Kidney (tissue), 14 donors: ENCODE results near the gene RAPGEF1. TPM values are rescaled to one million over a fixed set of nuclear protein-coding genes. Genes with fewer than 3 reads are reported as not detected.

Source experiments
- DNase-seq, 5 donors: peaks; one replicate each; pipeline ENCODE4 v3.0.0-alpha.2; 2013 to 2020
- FAIRE-seq: peaks from 2 replicates; lab custom pipeline; 2012; peaks lifted over from hg19 to GRCh38; lab: Jason Lieb, UNC
- H3K27ac ChIP-seq, 2 donors: one replicate each; pipeline ENCODE4 v1.7.0; 2013; ENCODE audit warnings: low read depth in 2 of 2, low read length in 2 of 2, inconsistent platforms in 1 of 2
- H3K27me3 ChIP-seq: one replicate; pipeline ENCODE4 v1.7.1; 2013; ENCODE audit warnings: low read length, inconsistent platforms; ENCODE audit not compliant: control insufficient read depth, insufficient read depth
- H3K36me3 ChIP-seq, 3 donors: one replicate each; pipeline versions ENCODE4 v1.7.0 to v1.7.1; 2013; ENCODE audit warnings: low read length in 3 of 3, control low read depth in 1 of 3, inconsistent platforms in 1 of 3; ENCODE audit not compliant: insufficient read depth in 3 of 3, control insufficient read depth in 2 of 3
- H3K4me1 ChIP-seq, 3 donors: one replicate each; pipeline versions ENCODE4 v1.7.0 to v1.7.1; 2013; ENCODE audit warnings: low read length in 3 of 3, inconsistent platforms in 1 of 3, low read depth in 1 of 3; ENCODE audit not compliant: control insufficient read depth in 2 of 3, insufficient read depth in 2 of 3
- H3K4me3 ChIP-seq, 3 donors: one replicate each; pipeline versions ENCODE4 v1.7.0 to v1.8.1; 2013; ENCODE audit warnings: low read length in 3 of 3, control low read depth in 1 of 3, inconsistent platforms in 1 of 3
- H3K9ac ChIP-seq, 3 donors: one replicate each; pipeline versions ENCODE4 v1.7.0 to v1.7.1; 2013; ENCODE audit warnings: low read length in 3 of 3, control low read depth in 1 of 3, inconsistent platforms in 1 of 3
- H3K9me3 ChIP-seq, 3 donors: one replicate each; pipeline versions ENCODE4 v1.7.0 to v1.7.1; 2013; ENCODE audit warnings: low read length in 3 of 3, control low read depth in 1 of 3, inconsistent platforms in 1 of 3; ENCODE audit not compliant: control insufficient read depth in 2 of 3, insufficient read depth in 1 of 3
- intact Hi-C: fragments of 100-400 bp; cut with DNase I; formaldehyde crosslinking; loops from one replicate; pipeline ENCODE4 v1.11.1; 2022
- polyA plus RNA-seq: library from polyadenylated mRNA; stranded (reverse); fragments of 350-450 nt; fragmentation: Illumina TruSeq; extraction: RNeasy Lipid Tissue Mini Kit (QIAGEN cat#74804); gene quantifications from one replicate; pipeline ENCODE4 v1.2.3, GENCODE V29; 2014; ENCODE audit warnings: low read depth, low replicate concordance; ENCODE audit not compliant: insufficient read depth
- total RNA-seq: library from RNA; stranded (reverse); fragmentation: NEBNext Ultra II Directional; extraction: Animal tissue kit (Norgen Biotek cat#: 25700); gene quantifications from one replicate; pipeline ENCODE4 v1.2.1, GENCODE V29; 2021
- TF ChIP-seq, protein P1 (sequence below): IDR thresholded peaks from 3 replicates; pipeline ENCODE4 v1.5.1; 2012; ENCODE audit warnings: mild to moderate bottlenecking, moderate library complexity, borderline replicate concordance; ENCODE audit not compliant: insufficient read depth; ENCODE audit errors: extremely low read depth
- donor health status: control.
- donor health status: control.
- donor health status: control.
- donor health status: control.
- donor health status: control.
- donor health status: DM: yes; HTN: yes; CAD: no.
- donor health status: Normal renal cell carcinoma (clear cell type).

RAPGEF1 gene
- total and polyA plus RNA-seq, 2 donors from 2014 or later = 15.5 to 79.7 TPM

DNA sequence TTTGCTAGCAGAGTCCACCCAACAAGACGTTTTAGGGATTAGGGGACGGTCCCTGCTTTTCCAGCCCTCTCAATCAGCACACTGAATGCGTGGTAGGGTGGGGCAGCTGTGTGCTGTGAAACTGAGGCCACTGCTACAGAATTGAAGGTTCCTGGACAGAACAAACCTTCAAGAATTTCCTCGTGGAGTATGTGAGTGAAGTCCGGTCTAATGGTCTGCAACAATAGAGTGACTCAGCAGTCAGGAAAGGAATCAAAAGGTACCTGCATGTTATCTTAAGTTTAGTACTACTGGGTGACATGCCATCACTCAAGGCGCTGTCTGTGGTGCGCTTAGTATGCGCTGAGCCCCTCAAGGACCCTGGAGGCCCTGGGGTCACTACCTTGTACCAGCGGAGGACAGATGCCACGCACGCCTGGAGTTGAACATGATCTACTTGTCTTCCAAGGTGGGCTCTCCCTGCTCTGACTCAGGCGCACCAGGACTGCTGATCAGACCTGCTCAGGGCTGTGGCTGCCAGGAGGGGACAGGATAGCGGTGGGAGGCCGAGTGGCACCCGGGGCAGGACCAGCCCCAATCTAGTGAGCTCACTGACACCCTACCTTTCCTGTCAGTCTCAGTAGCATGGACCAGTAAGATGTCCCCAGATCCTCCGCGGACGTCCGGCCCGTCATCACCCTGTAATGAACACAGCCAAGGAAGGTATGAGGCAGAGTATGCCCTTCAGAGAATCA is 144.0 kb downstream of the RAPGEF1 start:
- FAIRE-seq (no peak), DNase-seq (no peak)
- peaks cover 0 to 43% (median 27%) of the 10 kb centered on the region in 3 donors for H3K36me3 ChIP-seq
- no peak overlapping the region for H3K4me3 ChIP-seq
- TF ChIP-seq, protein P1, sequence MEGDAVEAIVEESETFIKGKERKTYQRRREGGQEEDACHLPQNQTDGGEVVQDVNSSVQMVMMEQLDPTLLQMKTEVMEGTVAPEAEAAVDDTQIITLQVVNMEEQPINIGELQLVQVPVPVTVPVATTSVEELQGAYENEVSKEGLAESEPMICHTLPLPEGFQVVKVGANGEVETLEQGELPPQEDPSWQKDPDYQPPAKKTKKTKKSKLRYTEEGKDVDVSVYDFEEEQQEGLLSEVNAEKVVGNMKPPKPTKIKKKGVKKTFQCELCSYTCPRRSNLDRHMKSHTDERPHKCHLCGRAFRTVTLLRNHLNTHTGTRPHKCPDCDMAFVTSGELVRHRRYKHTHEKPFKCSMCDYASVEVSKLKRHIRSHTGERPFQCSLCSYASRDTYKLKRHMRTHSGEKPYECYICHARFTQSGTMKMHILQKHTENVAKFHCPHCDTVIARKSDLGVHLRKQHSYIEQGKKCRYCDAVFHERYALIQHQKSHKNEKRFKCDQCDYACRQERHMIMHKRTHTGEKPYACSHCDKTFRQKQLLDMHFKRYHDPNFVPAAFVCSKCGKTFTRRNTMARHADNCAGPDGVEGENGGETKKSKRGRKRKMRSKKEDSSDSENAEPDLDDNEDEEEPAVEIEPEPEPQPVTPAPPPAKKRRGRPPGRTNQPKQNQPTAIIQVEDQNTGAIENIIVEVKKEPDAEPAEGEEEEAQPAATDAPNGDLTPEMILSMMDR = no peak
- H3K27ac ChIP-seq = no peak overlapping the region
- no peaks in the 10 kb centered on the region for H3K4me1 ChIP-seq
- H3K27me3 ChIP-seq = no peaks in the 10 kb centered on the region
- no peaks in the 10 kb centered on the region for H3K9me3 ChIP-seq
- H3K9ac ChIP-seq = no peak overlapping the region
- intact Hi-C loops = no loop called here

GRCh38 chr9:131594906-131595665 is 144.8 kb downstream of the RAPGEF1 start:
- TF ChIP-seq, protein P1 = no peak
- no peak overlapping the region for H3K27ac ChIP-seq
- no peak overlapping the region for H3K9ac ChIP-seq
- DNase-seq (no peak), FAIRE-seq (no peak)
- H3K9me3 ChIP-seq = no peaks in the 10 kb centered on the region
- no peaks in the 10 kb centered on the region for H3K4me1 ChIP-seq
- H3K36me3 ChIP-seq = peaks cover 0 to 49% (median 22%) of the 10 kb centered on the region in 3 donors
- H3K4me3 ChIP-seq = no peak overlapping the region
- intact Hi-C loops = no loop called here
- no peaks in the 10 kb centered on the region for H3K27me3 ChIP-seq

DNA sequence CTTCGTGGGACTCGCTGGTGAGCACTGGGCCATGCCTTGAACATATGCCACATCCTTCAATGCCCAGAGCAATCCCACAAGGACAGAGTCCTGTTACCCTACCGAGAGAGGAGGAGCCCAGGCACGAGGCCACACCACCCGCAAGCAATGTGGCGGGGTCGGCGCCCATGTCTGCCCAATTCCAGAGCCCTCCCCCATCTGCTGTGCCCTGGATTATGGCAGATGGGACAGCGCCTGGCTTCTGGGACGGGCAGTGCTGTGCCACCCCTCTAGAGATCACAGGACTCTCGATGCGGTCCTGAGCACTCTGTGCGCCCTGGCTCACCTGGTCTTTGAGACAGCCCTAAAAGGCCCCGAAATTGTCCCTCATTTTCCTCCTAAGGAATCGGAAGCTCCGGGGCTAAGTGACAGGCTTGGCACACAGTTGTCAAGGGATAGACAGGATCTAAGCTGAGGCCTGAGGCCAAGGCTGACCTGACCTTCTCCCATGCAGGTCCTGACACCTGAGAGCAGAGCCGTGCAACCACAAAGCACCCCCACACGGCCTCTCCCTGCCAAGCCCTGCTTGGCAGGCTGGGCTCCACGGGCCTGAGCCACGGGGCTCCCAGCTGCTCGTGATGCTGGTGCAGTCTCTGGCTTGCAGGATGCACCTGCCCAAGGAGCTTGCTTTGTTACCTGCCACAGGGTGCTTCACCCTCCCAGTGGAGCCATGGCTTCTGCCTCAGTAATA is 145.8 kb downstream of the RAPGEF1 start:
- Histone ChIP-seq H3K27ac (no peak overlapping the region), H3K4me3 (no peak overlapping the region), H3K36me3 (peaks cover 0 to 46% (median 20%) of the 10 kb centered on the region in 3 donors), H3K9me3 (no peaks in the 10 kb centered on the region), H3K9ac (no peak overlapping the region), H3K27me3 (no peaks in the 10 kb centered on the region), H3K4me1 (no peaks in the 10 kb centered on the region)
- DNase-seq (no peak), FAIRE-seq (no peak)
- TF ChIP-seq, protein P1 = no peak
- intact Hi-C loops = no loop called here
